ENCODE results near the gene KDM5A.
"Not testable (repeated sequence)": the region's sequence is repeated elsewhere in the genome, so short reads cannot be mapped to it uniquely, and the experiment has no call there.

KDM5A gene

DNA sequence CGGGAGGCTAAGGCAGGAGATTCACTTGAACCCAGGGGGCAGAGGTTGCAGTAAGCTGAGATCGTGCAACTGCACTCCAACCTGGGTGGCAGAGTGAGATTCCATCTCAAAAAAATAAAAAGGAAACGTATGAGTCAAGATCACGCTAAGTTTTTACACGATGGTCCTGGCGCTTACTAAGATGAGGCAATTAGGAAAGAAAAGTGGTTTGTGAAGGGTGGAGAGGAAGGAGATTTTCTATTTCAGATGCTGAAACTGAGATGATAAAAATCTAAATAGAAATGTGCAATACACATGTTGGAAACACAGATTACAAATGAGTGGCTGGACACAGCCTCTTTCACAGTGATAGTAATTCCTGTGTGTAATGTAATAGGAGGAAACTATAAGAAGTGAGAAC, 63.2 kb downstream of the KDM5A start:
- Histone ChIP-seq H3K27ac (ENCODE audit: low read length) (no peak overlapping the region), H3K27me3 (ENCODE audit: control insufficient read depth, insufficient read depth, low read length) (no peaks in the 10 kb centered on the region), H3K4me1 (ENCODE audit: control insufficient read depth, low read depth, low read length) (no peaks in the 10 kb centered on the region), H3K36me3 (ENCODE audit: control insufficient read depth, low read depth, low read length) (peaks cover 30% of the 10 kb centered on the region), H3K4me3 (ENCODE audit: low read length) (no peak overlapping the region), H3K9ac (ENCODE audit: low read length) (no peak overlapping the region), H3K9me3 (ENCODE audit: control insufficient read depth, low read depth, low read length) (no peaks in the 10 kb centered on the region)

DNA sequence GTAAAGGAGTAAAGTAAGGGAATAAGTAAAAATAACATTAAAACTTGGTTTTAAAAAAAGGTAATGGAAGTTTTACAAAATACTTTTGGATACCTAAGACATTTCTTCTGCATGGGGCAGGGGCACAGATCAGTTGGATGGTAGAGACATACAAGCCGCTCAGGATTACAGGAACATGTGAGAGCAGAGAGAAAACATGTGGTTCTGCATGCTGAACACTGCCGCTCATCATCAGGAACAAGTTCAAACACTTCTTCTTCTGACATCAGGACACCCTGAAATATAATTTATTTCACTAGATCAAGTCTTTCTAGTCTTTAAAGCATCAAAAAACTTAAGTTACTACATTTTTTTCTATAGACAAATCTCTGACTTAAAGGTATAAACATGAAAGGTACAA, 65.6 kb downstream of the KDM5A start:
- H3K9me3 ChIP-seq (ENCODE audit: control insufficient read depth, low read depth, low read length) = no peaks in the 10 kb centered on the region
- H3K27ac ChIP-seq (ENCODE audit: low read length) = no peak overlapping the region
- H3K9ac ChIP-seq (ENCODE audit: low read length) = no peak overlapping the region
- H3K4me1 ChIP-seq (ENCODE audit: control insufficient read depth, low read depth, low read length) = no peaks in the 10 kb centered on the region
- H3K36me3 ChIP-seq (ENCODE audit: control insufficient read depth, low read depth, low read length) = peaks cover 45% of the 10 kb centered on the region
- no peaks in the 10 kb centered on the region for H3K27me3 ChIP-seq (ENCODE audit: control insufficient read depth, insufficient read depth, low read length)
- no peak overlapping the region for H3K4me3 ChIP-seq (ENCODE audit: low read length)

DNA sequence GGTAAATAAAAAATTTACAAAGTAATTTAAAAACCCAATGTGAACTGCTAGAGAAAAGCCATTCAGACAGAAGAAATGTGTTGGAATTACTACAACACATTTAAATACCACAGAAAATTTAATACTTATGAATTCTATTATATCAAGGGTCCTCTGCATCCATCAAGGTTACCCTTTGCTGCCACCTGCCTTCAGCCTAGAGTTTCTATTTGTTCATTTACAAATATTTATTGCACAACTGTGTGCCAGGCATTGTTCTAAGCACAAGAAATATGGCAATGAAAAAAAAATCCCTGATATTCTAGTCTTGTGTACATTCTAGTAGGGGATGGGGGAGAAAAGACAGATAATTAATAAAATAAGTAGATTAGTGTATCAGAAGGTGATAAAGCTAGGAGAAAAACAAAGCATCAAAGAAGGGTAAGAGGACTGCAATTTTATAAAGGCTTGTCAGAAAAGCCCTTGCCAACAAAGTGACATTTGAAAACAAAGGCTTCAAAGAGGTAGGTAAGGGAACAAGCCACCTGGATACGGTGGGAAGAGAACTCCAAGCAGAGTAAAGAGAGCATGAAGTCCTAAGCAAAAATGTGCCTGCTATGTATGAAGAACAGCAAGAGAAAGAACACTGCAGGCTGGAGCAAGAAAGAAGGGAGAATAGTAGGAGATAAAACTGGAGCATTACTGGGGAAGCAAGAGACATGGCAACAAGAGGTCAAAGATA, 67.4 kb downstream of the KDM5A start:
- peaks cover 55% of the 10 kb centered on the region for H3K36me3 ChIP-seq (ENCODE audit: control insufficient read depth, low read depth, low read length)
- no peaks in the 10 kb centered on the region for H3K27me3 ChIP-seq (ENCODE audit: control insufficient read depth, insufficient read depth, low read length)
- no peak overlapping the region for H3K9ac ChIP-seq (ENCODE audit: low read length)
- H3K27ac ChIP-seq (ENCODE audit: low read length) = no peak overlapping the region
- no peaks in the 10 kb centered on the region for H3K9me3 ChIP-seq (ENCODE audit: control insufficient read depth, low read depth, low read length)
- H3K4me3 ChIP-seq (ENCODE audit: low read length) = no peak overlapping the region
- H3K4me1 ChIP-seq (ENCODE audit: control insufficient read depth, low read depth, low read length) = no peaks in the 10 kb centered on the region

DNA sequence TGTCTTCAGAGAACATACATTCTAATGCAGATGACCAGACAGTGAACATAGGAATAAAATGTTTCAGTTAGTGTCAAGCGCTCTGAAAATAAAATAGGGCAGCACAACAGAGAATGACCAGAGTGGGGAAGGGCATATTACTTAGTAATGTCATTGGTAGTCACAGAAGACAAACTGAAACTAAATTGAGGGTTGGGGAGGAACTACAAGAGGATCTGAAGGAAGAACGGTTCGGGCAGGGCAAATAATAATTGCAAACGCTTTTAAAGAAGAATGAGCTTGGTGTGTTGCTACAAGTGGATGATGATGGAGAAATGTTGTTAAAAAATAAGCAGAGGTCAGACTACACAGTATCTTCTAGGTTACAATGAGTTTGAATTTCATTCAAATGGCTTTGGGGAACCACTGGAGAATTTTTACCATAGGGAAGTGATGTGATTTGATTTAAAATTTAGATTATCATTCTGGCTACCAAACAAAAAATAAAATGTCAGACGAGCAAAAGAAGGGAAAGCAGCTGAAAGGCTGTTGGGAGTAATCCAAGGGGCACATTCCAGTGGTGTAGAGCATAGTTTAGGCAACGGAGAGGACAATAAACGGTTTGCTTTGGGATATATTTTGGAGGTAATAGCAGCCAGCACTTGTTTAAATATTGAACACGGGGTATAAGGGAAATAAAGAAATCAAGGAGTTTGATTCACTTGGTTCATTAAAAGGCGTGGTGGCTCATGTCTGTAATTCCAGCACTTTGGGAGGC, 70.2 kb downstream of the KDM5A start:
- H3K36me3 ChIP-seq (ENCODE audit: control insufficient read depth, low read depth, low read length) = peaks cover 54% of the 10 kb centered on the region

DNA sequence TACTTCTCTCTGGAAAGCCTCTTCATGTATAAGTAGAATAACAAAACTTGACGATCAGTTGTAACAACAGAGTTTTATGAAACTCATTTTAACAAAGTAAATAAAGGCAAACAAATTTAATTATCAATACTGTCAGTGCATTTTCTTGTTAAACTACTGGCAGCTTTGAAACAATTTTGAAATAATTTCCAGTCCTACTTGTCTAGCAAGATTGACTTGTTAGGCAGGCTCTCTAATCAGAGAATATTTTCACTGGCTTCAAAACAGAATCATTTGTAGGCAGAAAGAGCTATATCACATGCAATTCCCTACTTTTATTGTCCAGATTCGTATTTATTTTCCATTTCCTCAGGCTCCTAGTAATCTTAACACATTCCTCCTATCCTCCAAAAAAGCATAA, 80.6 kb downstream of the KDM5A start:
- Histone ChIP-seq H3K9ac (ENCODE audit: low read length) (no peak overlapping the region), H3K27me3 (ENCODE audit: control insufficient read depth, insufficient read depth, low read length) (no peaks in the 10 kb centered on the region), H3K27ac (ENCODE audit: low read length) (no peak overlapping the region), H3K4me3 (ENCODE audit: low read length) (no peak overlapping the region), H3K9me3 (ENCODE audit: control insufficient read depth, low read depth, low read length) (no peaks in the 10 kb centered on the region), H3K4me1 (ENCODE audit: control insufficient read depth, low read depth, low read length) (no peaks in the 10 kb centered on the region), H3K36me3 (ENCODE audit: control insufficient read depth, low read depth, low read length) (peaks cover 75% of the 10 kb centered on the region)

More for the DNA sequence above, 70.2 kb downstream of the KDM5A start:
- H3K4me3 ChIP-seq (ENCODE audit: low read length) = no peak overlapping the region
- H3K27me3 ChIP-seq (ENCODE audit: control insufficient read depth, insufficient read depth, low read length) = no peaks in the 10 kb centered on the region
- H3K27ac ChIP-seq (ENCODE audit: low read length) = no peak overlapping the region
- no peaks in the 10 kb centered on the region for H3K9me3 ChIP-seq (ENCODE audit: control insufficient read depth, low read depth, low read length)
- no peaks in the 10 kb centered on the region for H3K4me1 ChIP-seq (ENCODE audit: control insufficient read depth, low read depth, low read length)
- no peak overlapping the region for H3K9ac ChIP-seq (ENCODE audit: low read length)

DNA sequence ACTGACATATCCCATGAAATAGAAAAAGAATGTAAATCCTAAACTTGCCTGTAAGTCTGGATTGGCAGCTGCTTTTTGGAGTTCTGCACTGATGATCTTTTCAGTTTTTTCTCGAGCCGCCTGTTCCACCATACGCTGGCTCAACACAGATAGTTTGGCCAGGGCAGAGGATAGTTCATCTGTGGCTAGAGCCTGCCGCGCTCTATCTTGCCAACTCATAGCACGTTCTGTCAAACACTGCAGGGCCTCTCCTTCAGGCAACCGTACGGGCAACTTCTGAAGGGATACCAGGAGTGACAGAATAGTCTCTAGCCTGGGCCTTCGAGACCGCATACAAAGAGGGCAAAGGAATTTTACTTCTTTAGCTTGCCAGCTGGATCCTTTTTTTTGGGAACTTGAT, 81.7 kb downstream of the KDM5A start:
- Histone ChIP-seq H3K4me1 (ENCODE audit: control insufficient read depth, low read depth, low read length) (no peaks in the 10 kb centered on the region), H3K4me3 (ENCODE audit: low read length) (no peak overlapping the region), H3K36me3 (ENCODE audit: control insufficient read depth, low read depth, low read length) (peaks cover 68% of the 10 kb centered on the region), H3K9ac (ENCODE audit: low read length) (no peak overlapping the region), H3K27ac (ENCODE audit: low read length) (no peak overlapping the region), H3K9me3 (ENCODE audit: control insufficient read depth, low read depth, low read length) (no peaks in the 10 kb centered on the region), H3K27me3 (ENCODE audit: control insufficient read depth, insufficient read depth, low read length) (no peaks in the 10 kb centered on the region)

DNA sequence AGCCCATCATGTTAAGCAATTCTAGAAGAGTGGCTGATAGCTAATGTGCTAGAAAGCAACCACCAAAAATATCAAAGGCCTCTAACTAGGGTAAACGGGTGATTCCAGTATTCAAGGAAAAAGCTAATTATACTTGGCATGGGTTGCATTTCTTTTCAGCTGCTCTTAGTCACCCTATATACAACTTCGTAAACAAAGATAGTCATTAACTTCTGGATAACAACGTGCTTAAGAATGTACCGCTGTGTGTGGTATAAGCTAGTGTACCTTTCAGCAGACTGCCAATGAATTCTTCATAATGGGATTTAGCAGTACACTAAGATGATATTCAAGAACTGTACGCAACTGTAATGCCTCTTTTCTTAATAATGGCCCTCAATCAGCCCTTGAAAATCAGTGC, 84.3 kb downstream of the KDM5A start:
- Histone ChIP-seq H3K36me3 (ENCODE audit: control insufficient read depth, low read depth, low read length) (peaks cover 50% of the 10 kb centered on the region), H3K4me3 (ENCODE audit: low read length) (no peak overlapping the region), H3K9me3 (ENCODE audit: control insufficient read depth, low read depth, low read length) (no peaks in the 10 kb centered on the region), H3K27me3 (ENCODE audit: control insufficient read depth, insufficient read depth, low read length) (no peaks in the 10 kb centered on the region), H3K9ac (ENCODE audit: low read length) (no peak overlapping the region), H3K4me1 (ENCODE audit: control insufficient read depth, low read depth, low read length) (no peaks in the 10 kb centered on the region), H3K27ac (ENCODE audit: low read length) (no peak overlapping the region)

DNA sequence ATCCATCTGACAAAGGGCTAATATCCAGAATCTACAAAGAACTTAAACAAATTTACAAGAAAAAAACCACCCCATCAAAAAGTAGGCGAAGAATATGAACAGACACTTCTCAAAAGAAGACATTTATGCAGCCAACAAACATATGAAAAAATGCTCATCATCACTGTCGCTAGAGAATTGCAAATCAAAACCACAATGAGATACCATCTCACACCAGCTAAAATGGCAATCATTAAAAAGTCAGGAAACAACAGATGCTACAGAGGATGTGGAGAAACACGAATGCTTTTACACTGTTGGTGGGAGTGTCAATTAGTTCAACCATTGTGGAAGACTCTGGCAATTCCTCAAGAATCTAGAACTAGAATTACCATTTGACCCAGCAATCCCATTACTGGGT, 86.4 kb downstream of the KDM5A start:
- H3K4me3 ChIP-seq (ENCODE audit: low read length); H3K9me3 ChIP-seq (ENCODE audit: control insufficient read depth, low read depth, low read length); H3K27me3 ChIP-seq (ENCODE audit: control insufficient read depth, insufficient read depth, low read length); H3K9ac ChIP-seq (ENCODE audit: low read length); H3K27ac ChIP-seq (ENCODE audit: low read length); H3K4me1 ChIP-seq (ENCODE audit: control insufficient read depth, low read depth, low read length): not testable (repeated sequence)
- H3K36me3 ChIP-seq (ENCODE audit: control insufficient read depth, low read depth, low read length) = peaks cover 31% of the 10 kb centered on the region

DNA sequence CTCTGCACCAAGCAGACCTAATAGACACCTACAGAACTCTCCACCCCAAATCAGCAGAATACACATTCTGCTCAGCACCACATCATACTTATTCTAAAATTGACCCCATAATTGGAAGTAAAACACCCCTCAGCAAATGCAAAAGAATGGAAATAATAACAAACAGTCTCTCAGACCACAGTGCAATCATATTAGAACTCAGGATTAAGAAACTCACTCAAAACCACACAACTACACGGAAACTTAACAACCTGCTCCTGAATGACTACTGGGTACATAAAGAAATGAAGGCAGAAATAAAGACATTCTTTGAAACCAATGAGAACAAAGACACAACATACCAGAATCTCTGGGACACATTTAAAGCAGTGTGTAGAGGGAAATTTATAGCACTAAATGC, 89.0 kb downstream of the KDM5A start:
- not testable (repeated sequence) for H3K27ac ChIP-seq (ENCODE audit: low read length); H3K9ac ChIP-seq (ENCODE audit: low read length); H3K27me3 ChIP-seq (ENCODE audit: control insufficient read depth, insufficient read depth, low read length); H3K4me1 ChIP-seq (ENCODE audit: control insufficient read depth, low read depth, low read length); H3K4me3 ChIP-seq (ENCODE audit: low read length); H3K9me3 ChIP-seq (ENCODE audit: control insufficient read depth, low read depth, low read length)
- H3K36me3 ChIP-seq (ENCODE audit: control insufficient read depth, low read depth, low read length) = peaks cover 21% of the 10 kb centered on the region

DNA sequence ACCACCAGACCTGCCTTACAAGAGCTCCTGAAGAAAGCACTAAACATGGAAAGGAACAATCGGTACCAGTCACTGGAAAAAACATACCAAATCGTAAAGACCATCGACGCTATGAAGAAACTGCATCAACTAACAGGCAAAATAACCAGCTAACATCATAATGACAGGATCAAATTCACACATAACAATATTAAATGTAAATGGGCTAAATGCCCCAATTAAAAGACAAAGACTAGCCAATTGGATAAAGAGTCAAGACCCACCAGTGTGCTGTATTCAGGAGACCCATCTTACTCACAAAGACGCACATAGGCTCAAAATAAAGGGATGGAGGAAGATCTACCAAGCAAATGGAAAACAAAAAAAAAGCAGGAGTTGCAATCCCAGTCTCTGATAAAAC, 89.6 kb downstream of the KDM5A start:
- H3K27ac ChIP-seq (ENCODE audit: low read length); H3K4me3 ChIP-seq (ENCODE audit: low read length); H3K9ac ChIP-seq (ENCODE audit: low read length); H3K9me3 ChIP-seq (ENCODE audit: control insufficient read depth, low read depth, low read length); H3K4me1 ChIP-seq (ENCODE audit: control insufficient read depth, low read depth, low read length); H3K27me3 ChIP-seq (ENCODE audit: control insufficient read depth, insufficient read depth, low read length): not testable (repeated sequence)
- peaks cover 22% of the 10 kb centered on the region for H3K36me3 ChIP-seq (ENCODE audit: control insufficient read depth, low read depth, low read length)

DNA sequence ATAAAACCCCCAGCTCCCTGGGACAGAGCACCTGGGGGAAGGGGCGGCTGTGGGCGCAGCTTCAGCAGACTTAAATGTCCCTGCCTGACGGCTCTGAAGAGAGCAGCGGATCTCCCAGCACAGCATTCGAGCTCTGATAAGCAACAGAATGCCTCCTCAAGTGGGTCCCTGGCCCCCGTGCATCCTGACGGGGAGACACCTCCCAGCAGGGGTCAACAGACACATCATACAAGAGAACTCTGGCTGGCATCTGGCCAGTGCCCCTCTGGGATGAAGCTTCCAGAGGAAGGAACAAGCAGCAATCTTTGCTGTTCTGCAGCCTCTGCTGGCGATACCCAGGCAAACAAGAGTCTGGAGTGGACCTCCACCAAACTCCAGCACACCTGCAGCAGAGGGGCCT, 91.1 kb downstream of the KDM5A start:
- not testable (repeated sequence) for H3K4me1 ChIP-seq (ENCODE audit: control insufficient read depth, low read depth, low read length); H3K4me3 ChIP-seq (ENCODE audit: low read length); H3K9ac ChIP-seq (ENCODE audit: low read length); H3K9me3 ChIP-seq (ENCODE audit: control insufficient read depth, low read depth, low read length); H3K27ac ChIP-seq (ENCODE audit: low read length); H3K27me3 ChIP-seq (ENCODE audit: control insufficient read depth, insufficient read depth, low read length)
- peaks cover 21% of the 10 kb centered on the region for H3K36me3 ChIP-seq (ENCODE audit: control insufficient read depth, low read depth, low read length)

DNA sequence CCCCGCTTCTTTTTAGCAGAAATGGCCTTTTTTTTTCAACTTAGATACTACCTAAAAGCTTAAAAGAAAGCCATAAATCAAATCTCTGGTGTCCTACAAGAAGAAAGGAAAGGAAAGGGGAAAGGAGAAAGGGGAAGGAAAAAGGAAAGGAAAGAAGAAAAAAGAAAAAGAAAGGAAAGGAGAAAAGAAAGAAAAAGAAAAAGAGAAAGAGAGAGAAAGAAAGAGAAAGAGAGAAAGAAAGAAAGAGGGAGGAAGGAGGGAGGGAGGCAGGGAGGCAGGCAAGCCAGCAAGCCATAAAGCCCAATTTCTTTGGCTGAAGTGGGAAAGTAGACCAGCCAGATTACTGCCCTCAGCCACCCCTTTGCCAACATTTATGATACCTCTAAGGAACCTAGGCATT, 94.0 kb downstream of the KDM5A start:
- H3K27me3 ChIP-seq (ENCODE audit: control insufficient read depth, insufficient read depth, low read length) = no peaks in the 10 kb centered on the region
- peaks cover 31% of the 10 kb centered on the region for H3K36me3 ChIP-seq (ENCODE audit: control insufficient read depth, low read depth, low read length)
- H3K27ac ChIP-seq (ENCODE audit: low read length) = no peak overlapping the region
- H3K4me3 ChIP-seq (ENCODE audit: low read length) = no peak overlapping the region
- no peaks in the 10 kb centered on the region for H3K9me3 ChIP-seq (ENCODE audit: control insufficient read depth, low read depth, low read length)
- H3K9ac ChIP-seq (ENCODE audit: low read length) = no peak overlapping the region
- H3K4me1 ChIP-seq (ENCODE audit: control insufficient read depth, low read depth, low read length) = no peaks in the 10 kb centered on the region

Measured in iPS-18a (cell line).